ENCODE data around the gene RHAG.
"Not testable (repeated sequence)": the region's sequence is repeated elsewhere in the genome, so short reads cannot be mapped to it uniquely, and the experiment has no call there.

Gene RHAG

GRCh38 chr6:49606721-49607390 lies 29.8 kb downstream of the RHAG start:
- ChIA-PET CTCF (interaction anchor here (0.6 to 4.9 kb wide), 6 partner anchors 10 to 81 kb away, joined by 3 to 31 read pairs (median 4); partner anchors contain the start of gene C6orf141), POLR2A (interaction anchor here (3.2 kb wide), 1 partner anchor 57 kb away, joined by 10 read pairs; the partner anchor contains the start of gene C6orf141)
- TF ChIP-seq SP1 (IDR thresholded peaks at IDR 0.05) = no peak
- no peak for TF ChIP-seq TARDBP (IDR thresholded peaks at IDR 0.05)
- TF ChIP-seq SUZ12 (IDR thresholded peaks at IDR 0.05) = no peak
- TF ChIP-seq FOXM1 (IDR thresholded peaks at IDR 0.05; ENCODE audit: borderline replicate concordance) = no peak
- TF ChIP-seq ZNF384 (IDR thresholded peaks at IDR 0.05) = no peak
- TF ChIP-seq ELF4 (IDR thresholded peaks at IDR 0.05) = no peak
- TF ChIP-seq L3MBTL2 (conservative IDR thresholded peaks at IDR 0.05) = no peak
- no peak for TF ChIP-seq CTBP1 (IDR thresholded peaks at IDR 0.05; ENCODE audit: borderline replicate concordance)
- no peak for TF ChIP-seq NFRKB (IDR thresholded peaks at IDR 0.05)
- peak; percentile 76 for DNase-seq (ENCODE audit: extremely low spot score)

- POLR2A ChIA-PET = interaction anchor here (3.2 kb wide), 1 partner anchor 54 kb away, joined by 10 read pairs; the partner anchor contains the start of gene C6orf141
- DNase-seq (ENCODE audit: extremely low spot score) = not testable (repeated sequence)
- CTCF ChIA-PET = interaction anchor here (4.9 kb wide), 1 partner anchor 71 kb away, joined by 31 read pairs; no protein-coding TSS in a partner anchor
Measured at GRCh38 chr6:49604080-49604479, 32.6 kb downstream of the RHAG start.

- 0 out of 2 replicates have a peak, but pooled peaks have one; percentile 22 for TF ChIP-seq L3MBTL2 (conservative IDR thresholded peaks at IDR 0.05)
- DNase-seq (ENCODE audit: extremely low spot score); CTCF ChIA-PET; POLR2A ChIA-PET: not testable (repeated sequence)
Measured at GRCh38 chr6:49587262-49587661, 49.4 kb downstream of the RHAG start.

GRCh38 chr6:49582529-49582928 lies 54.1 kb downstream of the RHAG start:
- no peak for TF ChIP-seq TARDBP (IDR thresholded peaks at IDR 0.05)
- ChIA-PET POLR2A (no interaction called here), CTCF (no interaction called here)
- no peak for DNase-seq (ENCODE audit: extremely low spot score)

- TF ChIP-seq SUZ12 (IDR thresholded peaks at IDR 0.05) = no peak
- TF ChIP-seq FOXK2 (IDR thresholded peaks at IDR 0.05) = no peak
- TF ChIP-seq HDGF (IDR thresholded peaks at IDR 0.05; ENCODE audit: borderline replicate concordance) = no peak
- no peak for TF ChIP-seq FOXM1 (IDR thresholded peaks at IDR 0.05; ENCODE audit: borderline replicate concordance)
- TF ChIP-seq TARDBP (IDR thresholded peaks at IDR 0.05) = no peak
- no peak for TF ChIP-seq ARNT (IDR thresholded peaks at IDR 0.05)
- no peak for DNase-seq (ENCODE audit: extremely low spot score)
- POLR2A ChIA-PET = no interaction called here
- CTCF ChIA-PET = no interaction called here
Measured at GRCh38 chr6:49579649-49580048, 57.0 kb downstream of the RHAG start.

- POLR2A ChIA-PET = no interaction called here
- TF ChIP-seq SUZ12 (IDR thresholded peaks at IDR 0.05) (no peak), BHLHE40 (IDR thresholded peaks at IDR 0.05; ENCODE audit: borderline replicate concordance) (no peak), FOXM1 (IDR thresholded peaks at IDR 0.05; ENCODE audit: borderline replicate concordance) (no peak)
- CTCF ChIA-PET = no interaction called here
- no peak for DNase-seq (ENCODE audit: extremely low spot score)
Measured at GRCh38 chr6:49576618-49577017, 60.0 kb downstream of the RHAG start.

- CTCF ChIA-PET = no interaction called here
- DNase-seq (ENCODE audit: extremely low spot score) = no peak
- POLR2A ChIA-PET = no interaction called here
- no peak for TF ChIP-seq TARDBP (IDR thresholded peaks at IDR 0.05)
- TF ChIP-seq SUZ12 (IDR thresholded peaks at IDR 0.05) = no peak
- no peak for TF ChIP-seq L3MBTL2 (conservative IDR thresholded peaks at IDR 0.05)
- TF ChIP-seq FOXM1 (IDR thresholded peaks at IDR 0.05; ENCODE audit: borderline replicate concordance) = no peak
- TF ChIP-seq CTBP1 (IDR thresholded peaks at IDR 0.05; ENCODE audit: borderline replicate concordance) = no peak
- TF ChIP-seq FOXK2 (IDR thresholded peaks at IDR 0.05) = no peak
- no peak for TF ChIP-seq ARNT (IDR thresholded peaks at IDR 0.05)
- TF ChIP-seq HDGF (IDR thresholded peaks at IDR 0.05; ENCODE audit: borderline replicate concordance) = no peak
- TF ChIP-seq PKNOX1 (IDR thresholded peaks at IDR 0.05) = no peak
Measured at GRCh38 chr6:49570474-49571079, 66.1 kb downstream of the RHAG start.

GRCh38 chr6:49565855-49566254 lies 70.8 kb downstream of the RHAG start:
- no peak for DNase-seq (ENCODE audit: extremely low spot score)
- POLR2A ChIA-PET = no interaction called here
- no peak for TF ChIP-seq LEF1 (IDR thresholded peaks at IDR 0.05; ENCODE audit: borderline replicate concordance)
- no peak for TF ChIP-seq ZNF384 (IDR thresholded peaks at IDR 0.05)
- no peak for TF ChIP-seq PKNOX1 (IDR thresholded peaks at IDR 0.05)
- TF ChIP-seq ELF4 (IDR thresholded peaks at IDR 0.05) = no peak
- no peak for TF ChIP-seq CTBP1 (IDR thresholded peaks at IDR 0.05; ENCODE audit: borderline replicate concordance)
- TF ChIP-seq L3MBTL2 (conservative IDR thresholded peaks at IDR 0.05) = no peak
- TF ChIP-seq ARNT (IDR thresholded peaks at IDR 0.05) = no peak
- TF ChIP-seq SUZ12 (IDR thresholded peaks at IDR 0.05) = no peak
- no peak for TF ChIP-seq BHLHE40 (IDR thresholded peaks at IDR 0.05; ENCODE audit: borderline replicate concordance)
- TF ChIP-seq NFRKB (IDR thresholded peaks at IDR 0.05) = no peak
- TF ChIP-seq HDGF (IDR thresholded peaks at IDR 0.05; ENCODE audit: borderline replicate concordance) = no peak
- TF ChIP-seq FOXA1 (IDR thresholded peaks at IDR 0.05) = no peak
- no peak for TF ChIP-seq FOXK2 (IDR thresholded peaks at IDR 0.05)
- TF ChIP-seq TARDBP (IDR thresholded peaks at IDR 0.05) = no peak
- no peak for TF ChIP-seq FOXM1 (IDR thresholded peaks at IDR 0.05; ENCODE audit: borderline replicate concordance)
- no peak for TF ChIP-seq SP1 (IDR thresholded peaks at IDR 0.05)
- CTCF ChIA-PET = no interaction called here

All from HEK293T (cell line).